H1 (cell line): ENCODE measurements around the gene LCOR. TPM values are rescaled to one million over a fixed set of nuclear protein-coding genes. Genes with fewer than 3 reads are reported as not detected.

Experiments used
- CTCF ChIA-PET: fragments of 300-600 bp; sonication (Branson Sonifier 250); formaldehyde crosslinking; loops from one replicate; lab custom pipeline; 2021; ENCODE audit not compliant: partially characterized antibody; lab: Charles Lee
- POLR2A ChIA-PET: fragments of 300-600 bp; sonication (Branson Sonifier 250); formaldehyde crosslinking; loops from one replicate; lab custom pipeline; 2021; ENCODE audit warnings: inconsistent platforms; ENCODE audit not compliant: partially characterized antibody; lab: Charles Lee
- DNase-seq, 2 experiments: peaks; one replicate each; pipeline versions ENCODE4 v3.0.0 to v3.0.0-alpha.2; 2010 to 2022; ENCODE audit warnings: low spot score in 2 of 2, low read depth in 1 of 2, mixed read lengths in 1 of 2
- FAIRE-seq: peaks from 2 replicates; lab custom pipeline; 2011; peaks lifted over from hg19 to GRCh38; lab: Jason Lieb, UNC
- H2AFZ ChIP-seq: 2 replicates; pipeline ENCODE4 v1.8.1; 2012; ENCODE audit warnings: low read length, inconsistent platforms
- H2AK5ac ChIP-seq: 2 replicates; pipeline ENCODE4 v1.6.1; 2013; ENCODE audit warnings: low read depth, low read length
- H2BK120ac ChIP-seq: replicated peaks from 2 replicates; pipeline ENCODE3; 2013; ENCODE audit warnings: low read depth, low read length, inconsistent platforms
- H2BK12ac ChIP-seq: 2 replicates; pipeline ENCODE4 v1.6.1; 2013; ENCODE audit warnings: low read depth, low read length
- H2BK15ac ChIP-seq: 2 replicates; pipeline ENCODE4 v1.6.1; 2013; ENCODE audit warnings: low read length
- H2BK20ac ChIP-seq: 2 replicates; pipeline ENCODE4 v1.6.1; 2013; ENCODE audit warnings: low read length
- H2BK5ac ChIP-seq: 2 replicates; pipeline ENCODE4 v1.6.1; 2013; ENCODE audit warnings: low read depth, low read length
- H3K14ac ChIP-seq: 2 replicates; pipeline ENCODE4 v1.6.1; 2013; ENCODE audit warnings: inconsistent platforms; ENCODE audit not compliant: insufficient read length
- H3K18ac ChIP-seq: 2 replicates; pipeline ENCODE4 v1.6.1; 2013; ENCODE audit warnings: low read length; ENCODE audit errors: extremely low read depth
- H3K23ac ChIP-seq: 2 replicates; pipeline ENCODE4 v1.6.1; 2013; ENCODE audit warnings: inconsistent platforms; ENCODE audit not compliant: insufficient read length
- H3K23me2 ChIP-seq: 2 replicates; pipeline ENCODE4 v1.6.1; 2013; ENCODE audit warnings: low read depth, low read length
- H3K27ac ChIP-seq: 2 replicates; pipeline ENCODE4 v1.6.1; 2011; ENCODE audit warnings: low read depth, low read length, inconsistent platforms
- H3K27me3 ChIP-seq, 4 experiments: replicated peaks in 1 of 4; 1 replicate in 1 of 4; 2 replicates in 3 of 4; pipeline versions ENCODE4 v1.6.1 to v1.8.1; 2011 to 2013; ENCODE audit warnings: low read length in 3 of 4, mild to moderate bottlenecking in 3 of 4, inconsistent platforms in 2 of 4, mixed read lengths in 2 of 4, moderate library complexity in 1 of 4; ENCODE audit not compliant: control insufficient read depth in 3 of 4, insufficient read depth in 3 of 4; ENCODE audit errors: extremely low read depth in 1 of 4
- H3K36me3 ChIP-seq, 4 experiments: 2 replicates each; pipeline versions ENCODE4 v1.6.1 to v1.8.1; 2011 to 2013; ENCODE audit warnings: mild to moderate bottlenecking in 4 of 4, low read length in 3 of 4, moderate library complexity in 2 of 4, control low read depth in 1 of 4, inconsistent platforms in 1 of 4; ENCODE audit not compliant: insufficient read depth in 4 of 4, control insufficient read depth in 2 of 4
- H3K4ac ChIP-seq: replicated peaks from 2 replicates; pipeline ENCODE3; 2013; ENCODE audit warnings: low read length, low read depth, mixed read lengths, inconsistent platforms; ENCODE audit not compliant: insufficient read length
- H3K4me1 ChIP-seq, 4 experiments: replicated peaks in 1 of 4; 1 replicate in 1 of 4; 2 replicates in 3 of 4; pipeline versions ENCODE4 v1.6.1 to v1.8.1; 2011 to 2013; ENCODE audit warnings: low read length in 3 of 4, inconsistent platforms in 2 of 4, mixed read lengths in 1 of 4; ENCODE audit not compliant: insufficient read depth in 4 of 4, control insufficient read depth in 3 of 4
- H3K4me2 ChIP-seq, 2 experiments: 2 replicates each; pipeline versions ENCODE4 v1.6.1 to v1.8.1; 2011 to 2013; ENCODE audit warnings: low read depth in 2 of 2, low read length in 2 of 2, control low read depth in 1 of 2, inconsistent platforms in 1 of 2, mild to moderate bottlenecking in 1 of 2; ENCODE audit not compliant: insufficient read depth in 1 of 2
- H3K4me3 ChIP-seq, 4 experiments: fragments of 200-600, 300-600 bp in 1 of 4; sonication (generic), shearing (Covaris generic), sonication (Bioruptor Twin) in 1 of 4; 2 replicates each; pipeline versions ENCODE4 v1.5.1 to v1.8.1; 2011 to 2016; ENCODE audit warnings: low read length in 4 of 4, low read depth in 3 of 4, control low read depth in 2 of 4, inconsistent platforms in 2 of 4, mild to moderate bottlenecking in 2 of 4, mixed read lengths in 1 of 4, moderate library complexity in 1 of 4; ENCODE audit not compliant: insufficient read depth in 2 of 4; ENCODE audit errors: extremely low read depth in 1 of 4
- H3K56ac ChIP-seq: replicated peaks from 2 replicates; pipeline ENCODE3; 2013; ENCODE audit warnings: low read depth, mild to moderate bottlenecking, mixed read lengths, low read length, inconsistent platforms; ENCODE audit not compliant: insufficient read length
- H3K79me1 ChIP-seq: 2 replicates; pipeline ENCODE4 v1.6.1; 2013; ENCODE audit warnings: low read depth, low read length, control low read depth
- H3K79me2 ChIP-seq, 2 experiments: 2 replicates each; pipeline versions ENCODE4 v1.6.1 to v1.8.1; 2012 to 2013; ENCODE audit warnings: low read length in 2 of 2, mild to moderate bottlenecking in 2 of 2, inconsistent platforms in 1 of 2; ENCODE audit not compliant: insufficient read depth in 2 of 2, control insufficient read depth in 1 of 2
- H3K9ac ChIP-seq, 4 experiments: replicated peaks in 1 of 4; 1 replicate in 1 of 4; 2 replicates in 3 of 4; pipeline versions ENCODE4 v1.6.1 to v1.8.1; 2011 to 2013; ENCODE audit warnings: low read depth in 3 of 4, low read length in 3 of 4, control low read depth in 2 of 4, mild to moderate bottlenecking in 2 of 4, moderate library complexity in 2 of 4, inconsistent platforms in 1 of 4; ENCODE audit errors: extremely low read depth in 1 of 4
- H3K9me3 ChIP-seq, 2 experiments: 2 replicates each; pipeline versions ENCODE4 v1.6.1 to v1.8.1; 2012 to 2013; ENCODE audit warnings: mild to moderate bottlenecking in 2 of 2, moderate library complexity in 2 of 2, control low read depth in 1 of 2, inconsistent platforms in 1 of 2, low read depth in 1 of 2, low read length in 1 of 2, mixed read lengths in 1 of 2; ENCODE audit not compliant: insufficient read depth in 2 of 2
- H4K20me1 ChIP-seq, 2 experiments: replicated peaks in 1 of 2; 2 replicates each; pipeline versions ENCODE3 to v1.8.1; 2011 to 2013; ENCODE audit warnings: inconsistent platforms in 2 of 2, low read length in 2 of 2, mild to moderate bottlenecking in 1 of 2; ENCODE audit not compliant: insufficient read depth in 2 of 2, control insufficient read depth in 1 of 2
- H4K5ac ChIP-seq: 2 replicates; pipeline ENCODE4 v1.6.1; 2013; ENCODE audit warnings: low read length, low read depth, mixed read lengths, inconsistent platforms; ENCODE audit not compliant: insufficient read length
- H4K8ac ChIP-seq: 2 replicates; pipeline ENCODE4 v1.8.0; 2013; ENCODE audit warnings: mild to moderate bottlenecking, moderate library complexity, low read length, inconsistent platforms; ENCODE audit not compliant: insufficient read depth; ENCODE audit errors: extremely low read depth
- H4K91ac ChIP-seq: replicated peaks from 2 replicates; pipeline ENCODE3; 2013; ENCODE audit warnings: low read length, mixed read lengths, inconsistent platforms; ENCODE audit not compliant: insufficient read length
- CBX8 ChIP-seq: fragments of 300-800, 300-1000 bp; sonication (generic); IDR thresholded peaks from 2 replicates; pipeline ENCODE4 v1.7.1; 2016; ENCODE audit warnings: low read depth, low read length, borderline replicate concordance
- CEBPB ChIP-seq: IDR thresholded peaks from 2 replicates; pipeline ENCODE4 v1.6.1; 2012; ENCODE audit warnings: low read depth, low read length
- CTBP2 ChIP-seq: IDR thresholded peaks from 2 replicates; pipeline ENCODE4 v1.7.0; 2011; ENCODE audit warnings: borderline replicate concordance, mild to moderate bottlenecking, moderate library complexity, mixed read lengths, low read length; ENCODE audit not compliant: insufficient read depth, insufficient read length
- EGR1 ChIP-seq: IDR thresholded peaks from 2 replicates; pipeline ENCODE4 v1.6.1; 2011; ENCODE audit warnings: low read depth, low read length, borderline replicate concordance
- FOSL1 ChIP-seq: IDR thresholded peaks from 2 replicates; pipeline ENCODE4 v1.6.1; 2011; ENCODE audit warnings: mild to moderate bottlenecking, low read depth, low read length, moderate library complexity; ENCODE audit not compliant: insufficient read depth
- GTF2F1 ChIP-seq: IDR thresholded peaks from 2 replicates; pipeline ENCODE4 v1.6.1; 2012; ENCODE audit warnings: low read depth, low read length, improper control_type of control experiment, borderline replicate concordance
- JUN ChIP-seq: IDR thresholded peaks from 2 replicates; pipeline ENCODE4 v1.6.1; 2011; ENCODE audit warnings: low read depth, mild to moderate bottlenecking, improper control_type of control experiment, low read length
- KDM5A ChIP-seq: fragments of 200-600 bp; IDR thresholded peaks from 2 replicates; pipeline ENCODE4 v1.7.1; 2012; ENCODE audit warnings: mild to moderate bottlenecking, low read length, inconsistent platforms, mixed read lengths
- RFX5 ChIP-seq: IDR thresholded peaks from 2 replicates; pipeline ENCODE4 v1.6.1; 2011; ENCODE audit warnings: low read depth, low read length, improper control_type of control experiment, borderline replicate concordance
- SIX5 ChIP-seq: IDR thresholded peaks from 2 replicates; pipeline ENCODE4 v1.6.1; 2011; ENCODE audit warnings: mild to moderate bottlenecking, low read depth, low read length
- TCF12 ChIP-seq: IDR thresholded peaks from 2 replicates; pipeline ENCODE4 v1.6.1; 2011; ENCODE audit warnings: low read depth, mild to moderate bottlenecking, low read length
- TEAD4 ChIP-seq: IDR thresholded peaks from 2 replicates; pipeline ENCODE4 v1.6.1; 2012; ENCODE audit warnings: low read depth, low read length, inconsistent platforms, mixed read lengths
- ZNF274 ChIP-seq: IDR thresholded peaks from 2 replicates; pipeline ENCODE4 v1.7.0; 2012; ENCODE audit warnings: low read length, borderline replicate concordance; ENCODE audit errors: extremely low read depth
- WGBS, 2 experiments: shearing (Covaris generic) in 1 of 2; methylation state at CpG; one replicate each; pipeline versions ENCODE4 v1.1.6 to v1.1.7; 2013 to 2015; ENCODE audit warnings: low lambda C conversion rate in 2 of 2, mixed read lengths in 2 of 2, inconsistent platforms in 1 of 2, low coverage in 1 of 2, missing lambda C conversion rate in 1 of 2; ENCODE audit not compliant: insufficient replicate concordance in 2 of 2, insufficient coverage in 1 of 2, insufficient read length in 1 of 2; ENCODE audit errors: extremely low coverage in 1 of 2, missing lambda C conversion rate in 1 of 2; 5-methylcytosine and 5-hydroxymethylcytosine counted together
- polyA plus RNA-seq, 7 experiments: library from polyadenylated mRNA; depleted of rRNA in 3 of 7; stranded (reverse) in 5 of 7; unstranded in 2 of 7; fragments of >200 nt in 5 of 7; fragments of 200-250 nt in 2 of 7; gene quantifications; 1 replicate in 5 of 7; 2 replicates in 1 of 7; 4 replicates in 1 of 7; pipeline versions ENCODE4 v1.2.1 to v1.2.3, GENCODE V29; 2011 to 2013; ENCODE audit warnings: missing spikeins in 2 of 7, mixed read lengths in 2 of 7
- total RNA-seq: library from RNA; stranded (reverse); fragmentation: NEBNext Ultra II Directional; extraction: Animal tissue kit (Norgen Biotek cat#: 25700); gene quantifications from 2 replicates; pipeline ENCODE4 v1.2.1, GENCODE V29; 2021
- TF ChIP-seq, protein P1 (sequence below): IDR thresholded peaks from 2 replicates; pipeline ENCODE4 v1.6.1; 2012; ENCODE audit warnings: inconsistent platforms

LCOR gene
- total and polyA plus RNA-seq, 2 of the 8 experiments (the other 6 are each of a cell fraction or from before 2014, with no cell fraction given) = 4.7 to 25.5 TPM

- Histone ChIP-seq H4K8ac (no peak overlapping the region), H3K56ac (no peak overlapping the region), H3K4me2 (no peak overlapping the region), H3K23ac (no peak overlapping the region), H2BK120ac (no peak overlapping the region), H2BK20ac (no peak overlapping the region), H2BK15ac (no peak overlapping the region), H3K4me1 (peaks cover 4 to 13% (median 7%) of the 10 kb centered on the region in 4 experiments; a peak in 6 of 7 replicates), H3K4me3 (no peak overlapping the region), H3K27ac (no peak overlapping the region), H3K9ac (no peak overlapping the region), H2BK12ac (no peak overlapping the region), H3K9me3 (no peaks in the 10 kb centered on the region), H2BK5ac (no peak overlapping the region), H3K18ac (no peak overlapping the region), H3K79me1 (no peaks in the 10 kb centered on the region), H4K91ac (no peak overlapping the region), H3K27me3 (no peaks in the 10 kb centered on the region), H2AFZ (no peak overlapping the region), H2AK5ac (no peak overlapping the region), H3K23me2 (no peaks in the 10 kb centered on the region), H3K36me3 (no peaks in the 10 kb centered on the region), H4K5ac (no peak overlapping the region), H3K4ac (no peak overlapping the region), H3K79me2 (no peaks in the 10 kb centered on the region), H3K14ac (no peak overlapping the region), H4K20me1 (no peaks in the 10 kb centered on the region)
- WGBS, 2 experiments = 84% methylated on average over 3 of the region's 3 CpGs; no CpG with 5 or more reads in 1 of the 2 experiments
- ChIA-PET POLR2A (no interaction called here), CTCF (interaction anchor here (0.6 to 2.2 kb wide), 5 partner anchors 29 to 183 kb away, joined by 3 to 8 read pairs (median 5); no protein-coding TSS in a partner anchor)
- TF ChIP-seq KDM5A (no peak), SIX5 (no peak), GTF2F1 (no peak), CBX8 (no peak), CTBP2 (no peak), TEAD4 (no peak), TCF12 (no peak), JUN (no peak), EGR1 (no peak), FOSL1 (no peak), CEBPB (no peak), ZNF274 (no peak), RFX5 (no peak)
- TF ChIP-seq, protein P1, sequence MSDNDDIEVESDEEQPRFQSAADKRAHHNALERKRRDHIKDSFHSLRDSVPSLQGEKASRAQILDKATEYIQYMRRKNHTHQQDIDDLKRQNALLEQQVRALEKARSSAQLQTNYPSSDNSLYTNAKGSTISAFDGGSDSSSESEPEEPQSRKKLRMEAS = no peak
- DNase-seq (no peak), FAIRE-seq (no peak)
Measured at GRCh38 chr10:97029271-97029670, 197.2 kb downstream of the LCOR start.
